B cell (primary cell): Measurements from ENCODE around the gene PFN4.

Source experiments
- CTCF ChIP-seq: fragments of 200-600 bp; IDR thresholded peaks from one replicate; pipeline ENCODE4 v1.8.0; 2022; ENCODE audit warnings: antibody characterized with exemption, mild to moderate bottlenecking
- EZH2 ChIP-seq: IDR thresholded peaks from 2 replicates; pipeline ENCODE4 v1.6.1; 2012; ENCODE audit warnings: borderline replicate concordance, low read depth, mild to moderate bottlenecking, moderate library complexity, low read length; ENCODE audit not compliant: insufficient read depth, poor library complexity, severe bottlenecking

DNA sequence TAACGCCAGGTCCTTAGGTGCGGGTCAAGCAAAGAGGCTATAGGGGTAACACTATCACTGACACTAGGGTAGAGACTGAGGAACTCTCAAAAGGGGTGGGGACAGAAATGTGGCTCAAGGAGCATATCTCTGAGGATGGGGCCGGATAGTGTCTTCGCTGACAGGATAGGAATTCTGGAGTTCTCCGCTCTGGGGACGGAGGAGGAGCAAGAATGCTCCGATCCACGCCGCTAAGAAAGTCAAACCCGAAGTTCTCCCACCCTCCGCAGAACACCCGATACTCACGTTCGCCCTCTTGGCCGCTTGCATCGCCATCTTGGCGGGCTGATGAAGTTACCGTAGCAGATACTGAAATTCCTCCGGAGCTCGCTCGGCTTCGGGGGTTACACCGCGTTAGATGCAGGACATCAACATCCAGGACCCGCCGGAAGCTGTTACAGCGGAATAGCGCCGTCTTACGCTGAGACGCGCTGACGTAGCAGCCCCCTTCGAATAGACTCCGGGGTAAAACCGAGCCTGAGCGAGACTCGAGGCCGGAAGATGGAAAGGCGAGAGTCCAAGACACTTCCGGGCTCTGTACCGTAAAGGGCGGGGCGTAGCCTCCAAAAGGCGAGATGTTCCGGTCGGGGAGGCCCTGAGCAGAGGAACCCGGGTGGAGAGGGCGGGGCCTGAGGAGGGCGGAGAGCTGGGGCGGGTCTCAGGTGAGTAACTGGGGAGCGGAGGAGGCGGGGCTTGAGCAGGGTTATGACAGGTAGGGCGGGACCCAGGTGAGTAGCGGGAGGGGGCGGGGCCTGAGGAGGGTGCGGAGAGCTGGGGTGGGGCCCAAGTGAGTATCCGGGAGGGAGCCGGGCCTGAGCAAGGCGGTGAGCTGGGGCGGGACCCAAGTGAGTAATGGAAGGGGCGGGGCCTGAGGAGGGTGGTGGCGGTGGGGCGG lies 47.0 kb downstream of the PFN4 start, which contains the start of gene SF3B6:
- TF ChIP-seq CTCF, result no peak
- TF ChIP-seq EZH2, result no peak
